H9 (cell line): Measurements from ENCODE around the gene BTBD17. TPM values are rescaled to one million over a fixed set of nuclear protein-coding genes. Genes with fewer than 3 reads are reported as not detected.
A peak's percentile ranks its signal among the peaks of the same experiment; 100 is the strongest.

Experiments used
- DNase-seq: peaks from one replicate; pipeline ENCODE4 v3.0.0-alpha.2; 2017
- H2AFZ ChIP-seq: one replicate; pipeline ENCODE4 v1.6.1; 2013; ENCODE audit warnings: mild to moderate bottlenecking, low read length, control low read depth, moderate library complexity
- H2AK5ac ChIP-seq: 2 replicates; pipeline ENCODE4 v1.6.1; 2013; ENCODE audit warnings: low read length, control low read depth, mixed read lengths; ENCODE audit not compliant: insufficient read length
- H2BK120ac ChIP-seq: one replicate; pipeline ENCODE4 v1.6.1; 2013; ENCODE audit warnings: low read depth, mild to moderate bottlenecking, low read length, control low read depth, inconsistent platforms; ENCODE audit not compliant: poor library complexity, severe bottlenecking
- H2BK12ac ChIP-seq: 2 replicates; pipeline ENCODE4 v1.6.1; 2013; ENCODE audit warnings: low read length, control low read depth, mixed read lengths, low read depth; ENCODE audit not compliant: insufficient read length
- H2BK15ac ChIP-seq: 2 replicates; pipeline ENCODE4 v1.6.1; 2013; ENCODE audit warnings: low read depth, low read length, control low read depth
- H2BK20ac ChIP-seq: one replicate; pipeline ENCODE4 v1.6.1; 2013; ENCODE audit warnings: low read depth, mild to moderate bottlenecking, low read length, control low read depth, inconsistent platforms; ENCODE audit not compliant: poor library complexity, severe bottlenecking
- H2BK5ac ChIP-seq: 2 replicates; pipeline ENCODE4 v1.6.1; 2013; ENCODE audit warnings: low read length, control low read depth, mixed read lengths; ENCODE audit not compliant: insufficient read length
- H3K14ac ChIP-seq: 2 replicates; pipeline ENCODE4 v1.6.1; 2013; ENCODE audit warnings: low read length, control low read depth; ENCODE audit not compliant: insufficient read depth
- H3K18ac ChIP-seq: 2 replicates; pipeline ENCODE4 v1.6.1; 2013; ENCODE audit warnings: low read depth, mild to moderate bottlenecking, mixed read lengths, low read length, control low read depth; ENCODE audit not compliant: insufficient read length
- H3K23ac ChIP-seq: 2 replicates; pipeline ENCODE4 v1.6.1; 2013; ENCODE audit warnings: low read length, control low read depth, mixed read lengths, low read depth; ENCODE audit not compliant: insufficient read length
- H3K23me2 ChIP-seq: 2 replicates; pipeline ENCODE4 v1.6.1; 2013; ENCODE audit warnings: low read depth, mild to moderate bottlenecking, mixed read lengths, low read length, control low read depth; ENCODE audit not compliant: insufficient read length, poor library complexity, severe bottlenecking
- H3K27ac ChIP-seq: 2 replicates; pipeline ENCODE4 v1.5.1; 2013; ENCODE audit warnings: low read length, control low read depth, mixed read lengths, low read depth; ENCODE audit not compliant: insufficient read length
- H3K27me3 ChIP-seq: 2 replicates; pipeline ENCODE4 v1.6.1; 2013; ENCODE audit warnings: low read length, control low read depth, inconsistent platforms; ENCODE audit not compliant: insufficient read depth
- H3K4ac ChIP-seq: 2 replicates; pipeline ENCODE4 v1.6.1; 2013; ENCODE audit warnings: low read depth, mild to moderate bottlenecking, control low read depth, inconsistent platforms, low read length, moderate library complexity
- H3K4me1 ChIP-seq: 2 replicates; pipeline ENCODE4 v1.6.1; 2013; ENCODE audit warnings: low read length, control low read depth, inconsistent platforms; ENCODE audit not compliant: insufficient read depth
- H3K4me2 ChIP-seq: 2 replicates; pipeline ENCODE4 v1.6.1; 2013; ENCODE audit warnings: low read length, control low read depth, mixed read lengths; ENCODE audit not compliant: insufficient read length, insufficient read depth
- H3K56ac ChIP-seq: 2 replicates; pipeline ENCODE4 v1.6.1; 2013; ENCODE audit warnings: low read depth, mild to moderate bottlenecking, mixed read lengths, low read length, control low read depth; ENCODE audit not compliant: insufficient read length
- H3K79me1 ChIP-seq: 2 replicates; pipeline ENCODE4 v1.6.1; 2013; ENCODE audit warnings: low read depth, mild to moderate bottlenecking, moderate library complexity, low read length, control low read depth, inconsistent platforms; ENCODE audit not compliant: insufficient read depth, poor library complexity, severe bottlenecking
- H3K79me2 ChIP-seq: 2 replicates; pipeline ENCODE4 v1.6.1; 2013; ENCODE audit warnings: low read length, control low read depth, inconsistent platforms; ENCODE audit not compliant: insufficient read depth
- H3K9ac ChIP-seq: 2 replicates; pipeline ENCODE4 v1.6.1; 2013; ENCODE audit warnings: low read length, control low read depth, mixed read lengths; ENCODE audit not compliant: insufficient read length; ENCODE audit errors: extremely low read depth
- H3K9me3 ChIP-seq: one replicate; pipeline ENCODE4 v1.6.1; 2013; ENCODE audit warnings: low read depth, low read length, inconsistent platforms; ENCODE audit not compliant: control insufficient read depth
- H3T11ph ChIP-seq: one replicate; pipeline ENCODE4 v1.6.1; 2013; ENCODE audit warnings: mild to moderate bottlenecking, low read length, control low read depth, inconsistent platforms
- H4K20me1 ChIP-seq: one replicate; pipeline ENCODE4 v1.6.1; 2013; ENCODE audit not compliant: control insufficient read depth, insufficient read length, insufficient read depth
- H4K5ac ChIP-seq: 2 replicates; pipeline ENCODE4 v1.6.1; 2013; ENCODE audit warnings: low read depth, mild to moderate bottlenecking, mixed read lengths, low read length, control low read depth; ENCODE audit not compliant: insufficient read length
- H4K8ac ChIP-seq: replicated peaks from 2 replicates; pipeline ENCODE4 v1.6.1; 2013; ENCODE audit warnings: low read length, control low read depth, mixed read lengths, low read depth; ENCODE audit not compliant: insufficient read length
- H4K91ac ChIP-seq: 2 replicates; pipeline ENCODE4 v1.6.1; 2013; ENCODE audit warnings: low read depth, mild to moderate bottlenecking, moderate library complexity, mixed read lengths, low read length, control low read depth; ENCODE audit not compliant: insufficient read length
- H3K27ac Mint-ChIP-seq, 3 experiments: 2 replicates in 2 of 3; 3 replicates in 1 of 3; pipeline ENCODE4 v1.8.0; 2020 to 2021; ENCODE audit warnings: mixed read lengths in 3 of 3, mild to moderate bottlenecking in 1 of 3, moderate library complexity in 1 of 3
- H3K27me3 Mint-ChIP-seq: 2 replicates; pipeline ENCODE4 v1.8.0; 2021; ENCODE audit warnings: low read depth, mild to moderate bottlenecking, moderate library complexity, mixed read lengths
- H3K36me3 Mint-ChIP-seq, 3 experiments: 2 replicates in 2 of 3; 3 replicates in 1 of 3; pipeline ENCODE4 v1.8.0; 2020 to 2021; ENCODE audit warnings: low read depth in 3 of 3, mixed read lengths in 3 of 3; ENCODE audit not compliant: insufficient read depth in 1 of 3
- H3K4me1 Mint-ChIP-seq, 2 experiments: 2 replicates each; pipeline ENCODE4 v1.8.0; 2020; ENCODE audit warnings: mixed read lengths in 2 of 2
- H3K4me3 Mint-ChIP-seq, 2 experiments: 2 replicates in 1 of 2; 3 replicates in 1 of 2; pipeline ENCODE4 v1.8.0; 2020 to 2021; ENCODE audit warnings: mild to moderate bottlenecking in 2 of 2, mixed read lengths in 2 of 2, moderate library complexity in 1 of 2
- H3K9me3 Mint-ChIP-seq, 2 experiments: 2 replicates in 1 of 2; 3 replicates in 1 of 2; pipeline ENCODE4 v1.8.0; 2020; ENCODE audit warnings: mild to moderate bottlenecking in 2 of 2, mixed read lengths in 2 of 2, moderate library complexity in 1 of 2
- CTCF ChIP-seq: fragments of 200-600 bp; sonication (generic); conservative IDR thresholded peaks from 3 replicates; pipeline ENCODE4 v1.8.0; 2021; ENCODE audit warnings: antibody characterized with exemption, mild to moderate bottlenecking
- WGBS: extraction: QIAGEN DNeasy Blood & Tissue Kit; methylation state at CpG from one replicate; pipeline ENCODE4 v1.1.7; 2013; ENCODE audit warnings: missing lambda C conversion rate, low lambda C conversion rate, mixed read lengths; ENCODE audit not compliant: insufficient read length; ENCODE audit errors: extremely low coverage; 5-methylcytosine and 5-hydroxymethylcytosine counted together
- total RNA-seq: library from RNA; stranded (reverse); gene quantifications from 2 replicates; pipeline ENCODE4 v1.2.1, GENCODE V29; 2021

The BTBD17 gene
- total RNA-seq, 1 experiment from 2014 or later, result 0.33 TPM

GRCh38 chr17:74404789-74405188 lies 43.1 kb upstream of the BTBD17 start:
- Mint-ChIP-seq H3K27ac (peak overlapping the region in 1 of 3 experiments; percentile 4; a peak in 3 of 7 replicates), H3K4me3 (peak overlapping the region in 1 of 2 experiments; percentile 51; a peak in 2 of 5 replicates), H3K36me3 (no peaks in the 10 kb centered on the region), H3K9me3 (no peaks in the 10 kb centered on the region), H3K27me3 (peaks cover 10% of the 10 kb centered on the region), H3K4me1 (peaks cover 14 to 19% of the 10 kb centered on the region in 2 experiments)
- Histone ChIP-seq H3K4me1 (peaks cover 5% of the 10 kb centered on the region; the same call in 1 of the 2 replicates), H3K9ac (no peak overlapping the region), H3K9me3 (no peaks in the 10 kb centered on the region), H2BK5ac (no peak overlapping the region), H3K56ac (no peak overlapping the region), H4K20me1 (no peaks in the 10 kb centered on the region), H2BK15ac (no peak overlapping the region), H3T11ph (no peak overlapping the region), H2AFZ (no peak overlapping the region), H2BK120ac (no peak overlapping the region), H4K8ac (no peak overlapping the region), H3K18ac (no peak overlapping the region), H2BK12ac (no peak overlapping the region), H2AK5ac (no peak overlapping the region), H2BK20ac (no peak overlapping the region), H3K79me2 (no peaks in the 10 kb centered on the region), H3K79me1 (no peaks in the 10 kb centered on the region), H3K4me2 (peak overlapping the region; percentile 13), H4K91ac (no peak overlapping the region), H3K14ac (no peak overlapping the region), H3K27ac (no peak overlapping the region), H3K23me2 (no peaks in the 10 kb centered on the region), H3K27me3 (no peaks in the 10 kb centered on the region), H4K5ac (no peak overlapping the region), H3K4ac (no peak overlapping the region), H3K23ac (no peak overlapping the region)
- no peak for DNase-seq
- TF ChIP-seq CTCF, result no peak
- no CpG with 5 or more reads among the region's 6 CpGs for WGBS
